H9 (cell line): ENCODE measurements around the gene NRN1L. TPM values are rescaled to one million over a fixed set of nuclear protein-coding genes. Genes with fewer than 3 reads are reported as not detected.
A peak's percentile ranks its signal among the peaks of the same experiment; 100 is the strongest.

Experiments used
- DNase-seq: peaks from one replicate; pipeline ENCODE4 v3.0.0-alpha.2; 2017
- H2AFZ ChIP-seq: one replicate; pipeline ENCODE4 v1.6.1; 2013; ENCODE audit warnings: mild to moderate bottlenecking, low read length, control low read depth, moderate library complexity
- H2AK5ac ChIP-seq: 2 replicates; pipeline ENCODE4 v1.6.1; 2013; ENCODE audit warnings: low read length, control low read depth, mixed read lengths; ENCODE audit not compliant: insufficient read length
- H2BK120ac ChIP-seq: one replicate; pipeline ENCODE4 v1.6.1; 2013; ENCODE audit warnings: low read depth, mild to moderate bottlenecking, low read length, control low read depth, inconsistent platforms; ENCODE audit not compliant: poor library complexity, severe bottlenecking
- H2BK12ac ChIP-seq: 2 replicates; pipeline ENCODE4 v1.6.1; 2013; ENCODE audit warnings: low read length, control low read depth, mixed read lengths, low read depth; ENCODE audit not compliant: insufficient read length
- H2BK15ac ChIP-seq: 2 replicates; pipeline ENCODE4 v1.6.1; 2013; ENCODE audit warnings: low read depth, low read length, control low read depth
- H2BK20ac ChIP-seq: one replicate; pipeline ENCODE4 v1.6.1; 2013; ENCODE audit warnings: low read depth, mild to moderate bottlenecking, low read length, control low read depth, inconsistent platforms; ENCODE audit not compliant: poor library complexity, severe bottlenecking
- H2BK5ac ChIP-seq: 2 replicates; pipeline ENCODE4 v1.6.1; 2013; ENCODE audit warnings: low read length, control low read depth, mixed read lengths; ENCODE audit not compliant: insufficient read length
- H3K14ac ChIP-seq: 2 replicates; pipeline ENCODE4 v1.6.1; 2013; ENCODE audit warnings: low read length, control low read depth; ENCODE audit not compliant: insufficient read depth
- H3K18ac ChIP-seq: 2 replicates; pipeline ENCODE4 v1.6.1; 2013; ENCODE audit warnings: low read depth, mild to moderate bottlenecking, mixed read lengths, low read length, control low read depth; ENCODE audit not compliant: insufficient read length
- H3K23ac ChIP-seq: 2 replicates; pipeline ENCODE4 v1.6.1; 2013; ENCODE audit warnings: low read length, control low read depth, mixed read lengths, low read depth; ENCODE audit not compliant: insufficient read length
- H3K23me2 ChIP-seq: 2 replicates; pipeline ENCODE4 v1.6.1; 2013; ENCODE audit warnings: low read depth, mild to moderate bottlenecking, mixed read lengths, low read length, control low read depth; ENCODE audit not compliant: insufficient read length, poor library complexity, severe bottlenecking
- H3K27ac ChIP-seq: 2 replicates; pipeline ENCODE4 v1.5.1; 2013; ENCODE audit warnings: low read length, control low read depth, mixed read lengths, low read depth; ENCODE audit not compliant: insufficient read length
- H3K27me3 ChIP-seq: 2 replicates; pipeline ENCODE4 v1.6.1; 2013; ENCODE audit warnings: low read length, control low read depth, inconsistent platforms; ENCODE audit not compliant: insufficient read depth
- H3K4ac ChIP-seq: 2 replicates; pipeline ENCODE4 v1.6.1; 2013; ENCODE audit warnings: low read depth, mild to moderate bottlenecking, control low read depth, inconsistent platforms, low read length, moderate library complexity
- H3K4me1 ChIP-seq: 2 replicates; pipeline ENCODE4 v1.6.1; 2013; ENCODE audit warnings: low read length, control low read depth, inconsistent platforms; ENCODE audit not compliant: insufficient read depth
- H3K4me2 ChIP-seq: 2 replicates; pipeline ENCODE4 v1.6.1; 2013; ENCODE audit warnings: low read length, control low read depth, mixed read lengths; ENCODE audit not compliant: insufficient read length, insufficient read depth
- H3K56ac ChIP-seq: 2 replicates; pipeline ENCODE4 v1.6.1; 2013; ENCODE audit warnings: low read depth, mild to moderate bottlenecking, mixed read lengths, low read length, control low read depth; ENCODE audit not compliant: insufficient read length
- H3K79me1 ChIP-seq: 2 replicates; pipeline ENCODE4 v1.6.1; 2013; ENCODE audit warnings: low read depth, mild to moderate bottlenecking, moderate library complexity, low read length, control low read depth, inconsistent platforms; ENCODE audit not compliant: insufficient read depth, poor library complexity, severe bottlenecking
- H3K79me2 ChIP-seq: 2 replicates; pipeline ENCODE4 v1.6.1; 2013; ENCODE audit warnings: low read length, control low read depth, inconsistent platforms; ENCODE audit not compliant: insufficient read depth
- H3K9ac ChIP-seq: 2 replicates; pipeline ENCODE4 v1.6.1; 2013; ENCODE audit warnings: low read length, control low read depth, mixed read lengths; ENCODE audit not compliant: insufficient read length; ENCODE audit errors: extremely low read depth
- H3K9me3 ChIP-seq: one replicate; pipeline ENCODE4 v1.6.1; 2013; ENCODE audit warnings: low read depth, low read length, inconsistent platforms; ENCODE audit not compliant: control insufficient read depth
- H3T11ph ChIP-seq: one replicate; pipeline ENCODE4 v1.6.1; 2013; ENCODE audit warnings: mild to moderate bottlenecking, low read length, control low read depth, inconsistent platforms
- H4K20me1 ChIP-seq: one replicate; pipeline ENCODE4 v1.6.1; 2013; ENCODE audit not compliant: control insufficient read depth, insufficient read length, insufficient read depth
- H4K5ac ChIP-seq: 2 replicates; pipeline ENCODE4 v1.6.1; 2013; ENCODE audit warnings: low read depth, mild to moderate bottlenecking, mixed read lengths, low read length, control low read depth; ENCODE audit not compliant: insufficient read length
- H4K8ac ChIP-seq: replicated peaks from 2 replicates; pipeline ENCODE4 v1.6.1; 2013; ENCODE audit warnings: low read length, control low read depth, mixed read lengths, low read depth; ENCODE audit not compliant: insufficient read length
- H4K91ac ChIP-seq: 2 replicates; pipeline ENCODE4 v1.6.1; 2013; ENCODE audit warnings: low read depth, mild to moderate bottlenecking, moderate library complexity, mixed read lengths, low read length, control low read depth; ENCODE audit not compliant: insufficient read length
- H3K27ac Mint-ChIP-seq, 3 experiments: 2 replicates in 2 of 3; 3 replicates in 1 of 3; pipeline ENCODE4 v1.8.0; 2020 to 2021; ENCODE audit warnings: mixed read lengths in 3 of 3, mild to moderate bottlenecking in 1 of 3, moderate library complexity in 1 of 3
- H3K27me3 Mint-ChIP-seq: 2 replicates; pipeline ENCODE4 v1.8.0; 2021; ENCODE audit warnings: low read depth, mild to moderate bottlenecking, moderate library complexity, mixed read lengths
- H3K36me3 Mint-ChIP-seq, 3 experiments: 2 replicates in 2 of 3; 3 replicates in 1 of 3; pipeline ENCODE4 v1.8.0; 2020 to 2021; ENCODE audit warnings: low read depth in 3 of 3, mixed read lengths in 3 of 3; ENCODE audit not compliant: insufficient read depth in 1 of 3
- H3K4me1 Mint-ChIP-seq, 2 experiments: 2 replicates each; pipeline ENCODE4 v1.8.0; 2020; ENCODE audit warnings: mixed read lengths in 2 of 2
- H3K4me3 Mint-ChIP-seq, 2 experiments: 2 replicates in 1 of 2; 3 replicates in 1 of 2; pipeline ENCODE4 v1.8.0; 2020 to 2021; ENCODE audit warnings: mild to moderate bottlenecking in 2 of 2, mixed read lengths in 2 of 2, moderate library complexity in 1 of 2
- H3K9me3 Mint-ChIP-seq, 2 experiments: 2 replicates in 1 of 2; 3 replicates in 1 of 2; pipeline ENCODE4 v1.8.0; 2020; ENCODE audit warnings: mild to moderate bottlenecking in 2 of 2, mixed read lengths in 2 of 2, moderate library complexity in 1 of 2
- WGBS: extraction: QIAGEN DNeasy Blood & Tissue Kit; methylation state at CpG from one replicate; pipeline ENCODE4 v1.1.7; 2013; ENCODE audit warnings: missing lambda C conversion rate, low lambda C conversion rate, mixed read lengths; ENCODE audit not compliant: insufficient read length; ENCODE audit errors: extremely low coverage; 5-methylcytosine and 5-hydroxymethylcytosine counted together
- total RNA-seq: library from RNA; stranded (reverse); gene quantifications from 2 replicates; pipeline ENCODE4 v1.2.1, GENCODE V29; 2021
- TF ChIP-seq, protein P1 (sequence below): fragments of 200-600 bp; sonication (generic); conservative IDR thresholded peaks from 3 replicates; pipeline ENCODE4 v1.8.0; 2021; ENCODE audit warnings: antibody characterized with exemption, mild to moderate bottlenecking

Gene NRN1L
- total RNA-seq, 1 experiment from 2014 or later, result 2.0 TPM

DNA sequence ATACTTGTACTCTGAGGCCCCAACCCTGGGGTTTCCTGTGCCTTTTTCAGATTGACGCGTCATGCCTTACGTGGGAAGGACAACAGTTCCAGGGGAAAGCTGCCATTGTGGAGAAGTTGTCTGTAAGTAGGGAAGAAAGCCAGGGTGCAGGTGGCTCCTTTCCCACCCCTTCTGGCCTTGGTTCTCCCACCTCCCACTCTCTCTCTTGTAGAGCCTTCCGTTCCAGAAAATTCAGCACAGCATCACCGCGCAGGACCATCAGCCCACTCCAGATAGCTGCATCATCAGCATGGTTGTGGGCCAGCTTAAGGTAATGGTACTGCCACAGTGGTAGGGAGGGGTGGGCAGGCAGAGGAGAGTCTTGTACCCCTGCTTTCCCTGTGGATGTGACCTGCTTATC is 16.4 kb upstream of the NRN1L start:
- Histone ChIP-seq H2BK120ac (no peak overlapping the region), H4K91ac (no peak overlapping the region), H2BK5ac (no peak overlapping the region), H3K9me3 (no peaks in the 10 kb centered on the region), H4K8ac (no peak overlapping the region), H3K9ac (no peak overlapping the region), H3K4me1 (no peaks in the 10 kb centered on the region), H3K4me2 (no peak overlapping the region), H3K79me1 (no peaks in the 10 kb centered on the region), H3K56ac (no peak overlapping the region), H2AFZ (no peak overlapping the region), H3K14ac (no peak overlapping the region), H3K79me2 (no peaks in the 10 kb centered on the region), H3T11ph (no peak overlapping the region), H3K23ac (no peak overlapping the region), H3K4ac (no peak overlapping the region), H4K5ac (no peak overlapping the region), H2BK15ac (no peak overlapping the region), H4K20me1 (peaks cover 2% of the 10 kb centered on the region), H3K18ac (no peak overlapping the region), H3K27ac (no peak overlapping the region), H2BK20ac (no peak overlapping the region), H2BK12ac (no peak overlapping the region), H2AK5ac (no peak overlapping the region), H3K23me2 (peaks cover 6% of the 10 kb centered on the region), H3K27me3 (no peaks in the 10 kb centered on the region)
- TF ChIP-seq, protein P1, sequence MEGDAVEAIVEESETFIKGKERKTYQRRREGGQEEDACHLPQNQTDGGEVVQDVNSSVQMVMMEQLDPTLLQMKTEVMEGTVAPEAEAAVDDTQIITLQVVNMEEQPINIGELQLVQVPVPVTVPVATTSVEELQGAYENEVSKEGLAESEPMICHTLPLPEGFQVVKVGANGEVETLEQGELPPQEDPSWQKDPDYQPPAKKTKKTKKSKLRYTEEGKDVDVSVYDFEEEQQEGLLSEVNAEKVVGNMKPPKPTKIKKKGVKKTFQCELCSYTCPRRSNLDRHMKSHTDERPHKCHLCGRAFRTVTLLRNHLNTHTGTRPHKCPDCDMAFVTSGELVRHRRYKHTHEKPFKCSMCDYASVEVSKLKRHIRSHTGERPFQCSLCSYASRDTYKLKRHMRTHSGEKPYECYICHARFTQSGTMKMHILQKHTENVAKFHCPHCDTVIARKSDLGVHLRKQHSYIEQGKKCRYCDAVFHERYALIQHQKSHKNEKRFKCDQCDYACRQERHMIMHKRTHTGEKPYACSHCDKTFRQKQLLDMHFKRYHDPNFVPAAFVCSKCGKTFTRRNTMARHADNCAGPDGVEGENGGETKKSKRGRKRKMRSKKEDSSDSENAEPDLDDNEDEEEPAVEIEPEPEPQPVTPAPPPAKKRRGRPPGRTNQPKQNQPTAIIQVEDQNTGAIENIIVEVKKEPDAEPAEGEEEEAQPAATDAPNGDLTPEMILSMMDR, result no peak
- Mint-ChIP-seq H3K4me1 (peaks cover 7 to 9% of the 10 kb centered on the region in 2 experiments; a peak in 3 of 4 replicates), H3K4me3 (no peak overlapping the region), H3K9me3 (no peaks in the 10 kb centered on the region), H3K27me3 (no peaks in the 10 kb centered on the region), H3K36me3 (peaks cover 22 to 74% (median 63%) of the 10 kb centered on the region in 3 experiments; a peak in 6 of 7 replicates), H3K27ac (0 out of 7 replicates have a peak overlapping the region, but pooled peaks of 1 of the 3 experiments have one; percentile 10)
- no CpG with 5 or more reads among the region's 6 CpGs for WGBS
- DNase-seq, result no peak
